ENCODE measurements around the gene CHDH.

GRCh38 chr3:53887446-53887845 is 41.2 kb upstream of the CHDH start:
- TF ChIP-seq CTCF (IDR thresholded peaks at IDR 0.05) (no peak), EZH2 (IDR thresholded peaks at IDR 0.05; ENCODE audit: borderline replicate concordance, insufficient read depth, low read depth, low read length, poor library complexity, severe bottlenecking) (no peak)

All from B cell (primary cell).